Suppressor macrophage (primary cell): ENCODE data around the gene FAM50A.
"Not testable (repeated sequence)": the region's sequence is repeated elsewhere in the genome, so short reads cannot be mapped to it uniquely, and the experiment has no call there.

Experiments used
- DNase-seq, 4 experiments: peaks; one replicate each; pipeline ENCODE4 v3.0.0-alpha.2; 2020 to 2022

FAM50A gene

DNA sequence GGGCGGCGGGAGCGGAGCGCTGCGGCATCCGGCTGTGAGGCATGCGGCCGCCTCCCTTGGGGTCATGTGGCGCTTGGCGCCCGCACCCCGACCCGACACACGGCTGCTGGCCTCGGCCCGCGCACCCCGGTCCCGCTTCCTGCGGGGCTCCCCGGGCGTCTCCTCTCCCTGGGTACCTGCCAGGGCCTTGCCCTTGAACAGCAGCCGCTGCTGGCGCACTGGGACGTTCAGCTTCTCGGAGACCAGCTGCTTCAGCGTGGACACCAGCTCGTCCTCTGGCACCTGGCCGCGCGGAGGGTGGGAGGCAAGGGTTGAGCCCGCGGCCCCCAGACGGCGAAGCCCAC lies 42.1 kb downstream of the FAM50A start:
- DNase-seq: peak in 3 of 4 experiments; percentile 26 to 58 (median 46)

DNA sequence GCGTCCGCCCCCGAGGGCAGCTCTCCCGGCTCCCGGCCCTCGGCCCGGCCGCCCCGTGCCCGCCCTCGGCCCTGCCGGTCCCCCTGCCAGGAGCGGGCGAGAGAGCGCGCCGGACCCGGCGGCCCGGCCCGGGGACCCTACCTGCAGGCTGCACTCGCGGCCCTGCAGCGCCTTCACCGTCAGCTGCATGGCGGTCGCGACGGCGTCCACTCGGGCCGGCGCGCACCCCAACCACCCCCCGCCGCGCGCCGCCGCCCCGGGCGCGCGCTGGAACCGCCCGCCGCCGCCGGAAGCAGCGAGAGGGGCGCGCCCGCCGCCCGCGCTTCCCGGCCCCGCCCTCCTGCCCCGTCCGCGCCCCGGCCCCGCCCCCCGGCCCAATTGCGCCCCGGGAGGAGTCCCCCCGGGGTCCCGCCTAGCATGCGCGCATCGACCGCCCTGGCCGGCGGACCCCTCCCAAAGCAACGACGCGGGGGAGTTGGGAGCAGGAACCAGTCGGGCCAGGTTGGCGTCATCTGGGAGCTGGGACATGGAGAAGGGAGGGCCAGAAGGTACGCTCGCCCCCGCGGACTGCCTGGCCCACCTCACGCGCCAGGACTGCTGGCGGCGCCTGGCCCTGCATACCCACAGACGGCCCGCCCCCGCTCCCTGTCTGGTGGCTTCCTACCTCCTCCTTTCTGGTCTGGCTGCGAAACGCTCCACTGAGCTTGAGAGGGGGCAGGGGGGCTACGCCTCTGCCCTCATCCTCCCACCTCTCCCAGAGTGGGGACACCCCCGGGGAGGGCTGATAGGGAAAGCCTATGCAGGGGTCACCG lies 42.7 kb downstream of the FAM50A start, which contains the start of gene UBL4A:
TSS of gene UBL4A (minus strand) at position 220 of the 812 bp plus-strand sequence. CDS start at position 189, 31 bp downstream.
- peak; percentile 53 to 85 (median 68) for DNase-seq

DNA sequence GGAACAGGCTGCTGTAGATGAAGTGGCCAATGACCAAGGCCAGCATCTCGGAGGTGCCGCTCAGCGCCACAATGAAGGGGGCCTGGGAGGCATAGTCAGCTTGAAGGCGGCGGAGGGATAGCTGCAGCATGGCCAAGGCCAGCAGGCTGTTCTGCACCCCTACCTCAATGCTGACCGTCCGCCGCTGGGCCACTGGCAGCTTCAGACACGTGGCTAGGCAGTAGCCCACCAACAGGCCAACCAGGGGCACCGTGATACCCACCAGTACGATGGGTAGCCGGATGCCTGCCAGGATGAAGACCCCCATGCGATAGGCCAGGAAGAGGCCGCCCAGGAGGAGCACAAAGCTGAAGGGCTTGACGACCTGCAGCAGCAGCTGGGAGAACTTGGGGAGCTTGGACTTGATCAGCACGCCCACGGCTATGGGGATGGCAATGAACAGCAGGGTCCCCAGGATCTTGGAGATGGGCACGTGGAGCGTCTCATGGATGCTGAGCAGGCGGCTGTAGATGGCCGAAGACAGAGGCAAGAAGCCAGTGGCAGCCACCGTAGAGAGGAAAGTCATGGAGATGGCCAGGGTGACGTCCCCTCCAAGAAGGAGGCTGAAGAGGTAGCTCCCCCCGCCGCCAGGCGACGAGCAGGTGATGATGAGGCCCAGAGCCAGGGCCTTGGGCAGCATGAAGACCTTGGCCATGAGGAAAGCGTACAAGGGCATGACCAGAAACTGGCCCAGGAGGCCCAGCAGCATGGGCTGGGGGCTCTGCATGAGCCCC lies 43.8 kb downstream of the FAM50A start:
- no peak for DNase-seq

DNA sequence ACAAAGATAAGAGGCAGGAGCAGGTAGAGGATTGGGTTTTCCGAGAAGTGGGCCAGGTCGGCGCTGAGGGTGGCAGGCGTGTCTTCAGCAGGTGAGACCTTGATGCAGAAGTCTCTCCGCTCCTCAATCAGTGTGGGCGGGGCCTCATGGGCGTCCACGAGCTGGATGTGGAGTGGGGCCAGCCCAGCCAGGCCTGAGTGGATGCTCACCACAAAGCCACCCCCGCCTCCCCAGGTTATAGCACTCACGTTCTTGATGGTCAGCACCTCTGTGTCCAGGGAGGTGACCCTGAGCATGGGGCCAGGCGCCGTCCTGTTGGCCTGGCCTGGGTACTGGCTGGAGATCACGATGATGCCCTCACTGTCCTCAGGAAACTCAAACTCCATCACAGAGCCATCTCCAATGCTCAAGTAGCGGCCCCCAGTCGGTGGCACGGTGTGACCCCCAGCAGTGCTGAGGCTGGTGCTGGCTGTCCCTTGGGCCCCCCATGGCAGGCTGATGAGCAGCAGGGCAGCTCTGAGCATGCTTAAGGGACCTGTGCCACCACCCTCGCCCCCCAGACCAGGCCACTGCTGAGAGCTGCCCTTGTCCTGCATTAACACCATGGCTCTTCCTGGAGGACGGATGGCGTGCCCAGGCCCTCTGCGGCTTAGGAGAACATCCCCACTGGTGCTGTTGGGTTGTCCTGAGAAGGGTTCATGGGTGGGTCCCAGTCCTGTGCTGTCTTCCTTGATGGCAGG lies 44.6 kb downstream of the FAM50A start:
- no peak for DNase-seq

GRCh38 chrX:154489182-154489581 lies 45.2 kb downstream of the FAM50A start:
- no peak for DNase-seq

- peak in 3 of 4 experiments; percentile 10 to 37 (median 22) for DNase-seq
These were observed 46.1 kb downstream of the FAM50A start for GRCh38 chrX:154490021-154490413.

DNA sequence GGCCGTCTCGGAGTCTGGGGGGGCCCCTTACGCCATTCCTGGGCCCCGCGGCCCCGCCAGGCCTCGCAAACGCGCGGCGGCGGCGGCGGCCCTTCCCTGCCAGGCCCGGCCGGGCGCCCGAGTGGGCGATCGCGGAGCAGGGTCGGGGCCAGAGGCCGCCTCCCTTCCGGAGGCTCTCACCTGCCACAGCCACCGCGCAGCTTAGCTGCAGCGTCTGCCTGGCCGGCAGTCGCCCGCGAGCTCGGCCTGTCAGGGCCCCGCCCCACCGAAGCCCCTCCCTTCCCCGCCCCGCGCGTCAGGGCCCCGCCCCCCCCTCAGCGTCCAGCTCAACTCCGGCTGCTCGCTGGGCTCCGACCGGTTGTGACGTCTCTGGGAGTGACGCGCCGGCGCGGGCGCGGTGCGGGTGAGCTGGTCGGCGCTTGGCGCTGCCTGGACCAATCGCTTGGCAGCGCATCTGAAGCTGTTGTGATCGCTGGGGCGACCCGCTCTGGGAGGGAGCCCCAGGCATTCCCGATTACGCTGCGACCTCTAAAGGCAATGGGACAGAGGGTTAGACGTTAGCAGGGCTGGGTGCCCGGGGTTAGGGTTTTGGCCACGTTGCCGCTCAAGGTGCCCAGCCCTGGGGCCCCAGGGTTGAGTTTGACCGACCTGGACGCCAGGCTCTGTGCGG lies 46.6 kb downstream of the FAM50A start, which contains the start of gene SLC10A3:
TSS of gene SLC10A3 (minus strand) at position 216 of the 670 bp plus-strand sequence. CDS start 1,689 bp downstream, outside the sequence.
- peak; percentile 91 to 96 (median 94) for DNase-seq

GRCh38 chrX:154494715-154495114 lies 50.8 kb downstream of the FAM50A start:
- no peak for DNase-seq

GRCh38 chrX:154495472-154495922 lies 51.6 kb downstream of the FAM50A start:
- DNase-seq: no peak

- not testable (repeated sequence) for DNase-seq
These were observed 52.7 kb downstream of the FAM50A start for GRCh38 chrX:154496591-154497137.
